ENCODE measurements around the gene PTPRK.

GRCh38 chr6:128131036-128131435 lies 389.4 kb downstream of the PTPRK start:
- TF ChIP-seq TARDBP (IDR thresholded peaks at IDR 0.05) (no peak), HDGF (IDR thresholded peaks at IDR 0.05; ENCODE audit: borderline replicate concordance) (no peak), FOXM1 (IDR thresholded peaks at IDR 0.05; ENCODE audit: borderline replicate concordance) (no peak), BHLHE40 (IDR thresholded peaks at IDR 0.05; ENCODE audit: borderline replicate concordance) (no peak), SUZ12 (IDR thresholded peaks at IDR 0.05) (no peak)

All from HEK293T (cell line).